Activated CD8-positive, alpha-beta memory T cell treated with anti-CD3 and anti-CD28 coated beads, Interleukin-2, amount 50 U/mL, for 48 hours (primary cell): ENCODE results near the gene PRG2.

Experiments used
- DNase-seq: peaks from one replicate; pipeline ENCODE4 v3.0.0-alpha.2; 2020

PRG2 gene

DNA sequence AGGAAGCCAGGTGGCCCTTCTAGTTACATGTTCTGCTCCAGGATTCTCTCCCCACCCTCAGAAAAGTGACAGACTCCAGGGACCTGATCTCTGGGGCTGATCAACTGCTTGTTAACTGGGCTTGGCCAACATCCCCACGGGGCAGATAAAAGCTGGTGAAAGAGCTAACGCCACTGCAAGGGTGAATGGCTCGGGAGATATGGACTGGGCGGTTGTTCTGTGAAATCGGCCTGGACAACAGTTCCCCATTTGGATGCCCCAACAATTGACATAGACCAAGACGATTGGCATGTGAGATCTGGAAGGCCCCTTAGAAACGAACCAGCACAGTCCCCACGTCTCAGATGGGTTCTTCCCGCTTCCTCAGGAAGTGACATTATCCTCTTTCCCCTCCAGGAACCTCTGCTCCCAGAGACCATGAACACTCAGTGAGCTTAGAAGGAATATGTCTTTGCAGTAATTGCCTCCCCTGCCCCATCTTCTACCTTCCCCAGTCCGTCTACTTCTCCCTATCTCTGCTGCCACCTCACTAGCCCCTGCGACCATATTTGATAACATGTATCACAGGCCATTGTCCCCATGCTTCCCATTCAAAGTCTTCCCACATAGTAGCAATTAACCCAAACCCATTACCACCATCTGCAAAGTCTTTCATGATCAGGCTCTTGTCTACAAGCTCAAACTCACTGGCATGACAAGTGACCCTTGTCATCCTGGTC lies 5.6 kb upstream of the PRG2 start:
- no peak for DNase-seq

DNA sequence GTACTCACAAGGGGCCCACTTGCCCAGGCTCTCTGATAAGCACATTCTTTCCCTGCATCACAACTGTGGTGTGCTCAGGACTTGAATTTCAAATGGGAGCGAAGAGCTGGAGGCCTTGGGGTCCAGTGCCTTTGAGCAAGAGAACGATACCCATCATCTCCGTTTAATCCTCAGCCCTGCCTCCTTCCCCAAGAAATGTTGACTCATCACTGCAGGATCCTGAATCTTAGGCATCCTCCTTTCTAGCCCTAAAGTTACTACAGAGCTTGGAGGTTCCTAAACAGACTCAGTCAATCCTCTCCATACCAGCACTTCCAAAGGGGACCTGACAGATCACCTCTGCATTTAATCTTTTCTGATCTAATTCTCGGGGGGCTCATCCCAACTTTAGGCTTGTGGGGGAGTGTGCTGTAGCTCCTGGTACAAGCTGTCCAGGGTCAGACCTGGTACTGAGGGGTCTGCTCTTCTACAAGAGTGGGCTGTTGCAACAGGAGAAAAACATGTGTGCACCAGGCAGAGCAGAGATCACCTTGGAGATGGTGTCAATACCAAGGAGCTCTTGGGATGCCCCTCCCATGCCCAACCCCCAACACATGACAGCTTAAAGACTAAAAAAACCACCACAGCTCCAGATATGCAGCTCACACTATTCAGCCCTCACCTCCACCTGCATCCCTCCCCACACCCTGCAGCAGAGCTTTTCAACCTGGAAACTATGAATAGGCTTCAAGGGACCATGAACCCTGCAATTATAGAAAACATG lies 3.9 kb upstream of the PRG2 start:
- DNase-seq = no peak

DNA sequence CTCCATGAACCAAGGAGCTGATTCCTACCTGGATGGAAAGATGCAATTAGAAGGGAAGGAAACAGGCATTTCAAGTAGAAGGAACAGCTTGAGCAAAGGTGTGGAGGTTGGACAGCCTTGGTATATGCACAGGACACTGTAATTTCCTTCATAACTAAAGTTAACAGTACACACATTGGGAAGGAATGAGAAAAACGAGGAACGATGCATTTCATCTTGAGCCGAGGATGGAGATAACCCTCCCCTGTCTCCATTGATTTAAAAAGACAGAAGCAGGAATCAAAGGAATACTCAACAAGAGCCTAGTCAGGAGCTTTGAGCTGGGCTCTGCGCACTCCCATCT lies 2.3 kb upstream of the PRG2 start:
- DNase-seq = no peak

DNA sequence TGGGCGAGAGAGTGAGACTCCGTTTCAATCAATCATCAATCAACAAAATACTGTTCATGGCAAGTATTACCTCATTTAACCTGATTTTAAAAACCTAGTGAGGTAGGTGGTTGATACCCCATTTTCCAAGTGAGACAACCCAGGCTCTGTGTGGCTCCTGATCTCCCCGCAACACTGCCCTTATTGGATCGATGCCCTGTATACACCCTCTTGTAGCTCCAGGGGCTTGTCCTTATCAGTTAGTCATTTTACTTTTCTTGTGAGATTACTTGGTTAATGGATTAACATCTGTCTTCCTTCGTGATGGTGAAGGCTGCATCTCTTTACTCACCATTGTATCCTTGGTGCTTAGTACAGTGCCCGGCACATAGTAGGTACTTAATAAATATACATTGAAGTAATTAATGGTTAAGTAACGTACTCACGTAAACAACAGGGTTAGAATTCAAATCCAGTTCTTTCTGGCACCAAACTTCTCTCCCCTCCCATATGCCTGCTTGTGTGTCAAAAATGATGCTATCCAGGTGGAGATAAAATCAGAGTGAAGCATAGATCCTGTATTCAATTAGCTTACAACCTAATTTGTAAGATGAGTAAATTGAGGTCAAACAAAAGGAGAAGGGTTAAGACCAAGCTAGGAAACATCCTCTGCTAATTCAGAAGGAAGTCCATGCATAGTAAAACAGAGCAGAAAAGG lies 1.8 kb upstream of the PRG2 start:
- no peak for DNase-seq

DNA sequence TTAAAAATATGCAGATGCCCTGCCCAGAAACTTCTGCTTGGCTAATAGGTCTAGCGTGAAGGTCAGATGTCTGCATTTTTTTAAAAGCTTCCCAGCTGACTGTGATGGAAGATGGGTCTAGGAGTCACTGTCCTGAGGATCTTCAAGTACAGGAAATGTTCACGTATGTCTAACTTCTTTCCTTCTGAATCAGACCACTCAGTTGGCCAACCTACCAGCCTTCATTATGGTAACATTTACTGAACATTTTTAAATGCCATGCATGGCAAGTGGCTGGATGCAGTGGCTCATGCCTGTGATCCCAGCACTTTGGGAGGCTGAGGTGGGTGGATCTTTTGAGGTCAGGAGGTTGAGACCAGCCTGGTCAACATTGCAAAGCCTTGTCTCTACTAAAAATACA lies 1.1 kb upstream of the PRG2 start:
- no peak for DNase-seq

DNA sequence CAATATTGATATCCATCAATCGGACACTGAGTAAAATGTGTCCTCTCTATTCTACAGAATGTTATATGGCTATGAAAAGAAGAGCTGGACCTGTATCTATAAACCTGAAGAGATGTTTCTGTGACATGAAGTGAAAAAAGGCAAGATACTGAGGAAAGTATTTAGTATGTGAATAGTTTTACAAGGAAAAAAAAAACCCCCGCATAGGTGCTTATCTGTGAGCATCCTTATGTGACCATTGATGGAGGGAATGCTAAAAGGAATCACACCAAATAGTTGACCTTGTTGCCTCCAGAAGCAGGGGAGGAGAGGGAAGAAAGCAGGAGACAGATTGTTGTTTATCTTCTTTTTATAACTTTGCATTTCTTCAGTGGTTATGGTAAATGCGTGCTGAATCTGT lies 661 bp upstream of the PRG2 start:
- DNase-seq = no peak

DNA sequence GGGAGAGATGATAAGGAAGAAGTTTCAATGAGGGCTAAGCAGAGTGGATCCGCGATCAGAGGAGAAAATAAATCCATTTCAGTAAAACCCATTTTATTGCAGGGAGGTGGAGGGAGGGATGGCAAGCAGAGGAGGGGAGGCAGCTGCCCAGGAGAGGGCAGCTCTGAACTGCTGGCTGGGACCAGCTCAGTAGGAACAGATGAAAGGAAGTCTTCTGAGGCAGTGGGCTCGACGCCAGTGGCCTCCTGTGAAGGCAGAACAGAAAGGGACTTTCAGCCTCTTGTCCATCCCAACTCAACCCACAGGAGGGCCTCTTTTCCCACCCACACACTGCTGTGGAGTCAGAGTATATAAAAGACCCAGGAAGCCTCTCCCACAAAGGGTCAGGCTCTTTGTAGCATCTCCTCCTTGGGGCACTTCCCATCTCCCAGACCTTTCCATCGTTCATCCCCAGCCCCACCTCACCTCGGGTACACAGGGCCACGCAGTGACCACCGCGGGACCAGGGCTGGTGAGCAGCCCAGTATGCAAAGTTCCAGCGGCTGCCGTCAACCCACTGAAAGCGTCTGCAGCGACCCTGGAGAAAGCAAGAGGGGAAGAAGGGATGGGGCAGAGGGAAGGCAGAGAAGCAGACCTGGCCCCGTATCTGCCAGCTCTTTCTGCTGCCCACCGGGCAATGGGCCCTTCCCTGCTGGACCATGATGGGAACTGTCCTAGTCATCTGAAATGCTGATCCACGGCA lies 3.0 kb downstream of the PRG2 start:
- no peak for DNase-seq

DNA sequence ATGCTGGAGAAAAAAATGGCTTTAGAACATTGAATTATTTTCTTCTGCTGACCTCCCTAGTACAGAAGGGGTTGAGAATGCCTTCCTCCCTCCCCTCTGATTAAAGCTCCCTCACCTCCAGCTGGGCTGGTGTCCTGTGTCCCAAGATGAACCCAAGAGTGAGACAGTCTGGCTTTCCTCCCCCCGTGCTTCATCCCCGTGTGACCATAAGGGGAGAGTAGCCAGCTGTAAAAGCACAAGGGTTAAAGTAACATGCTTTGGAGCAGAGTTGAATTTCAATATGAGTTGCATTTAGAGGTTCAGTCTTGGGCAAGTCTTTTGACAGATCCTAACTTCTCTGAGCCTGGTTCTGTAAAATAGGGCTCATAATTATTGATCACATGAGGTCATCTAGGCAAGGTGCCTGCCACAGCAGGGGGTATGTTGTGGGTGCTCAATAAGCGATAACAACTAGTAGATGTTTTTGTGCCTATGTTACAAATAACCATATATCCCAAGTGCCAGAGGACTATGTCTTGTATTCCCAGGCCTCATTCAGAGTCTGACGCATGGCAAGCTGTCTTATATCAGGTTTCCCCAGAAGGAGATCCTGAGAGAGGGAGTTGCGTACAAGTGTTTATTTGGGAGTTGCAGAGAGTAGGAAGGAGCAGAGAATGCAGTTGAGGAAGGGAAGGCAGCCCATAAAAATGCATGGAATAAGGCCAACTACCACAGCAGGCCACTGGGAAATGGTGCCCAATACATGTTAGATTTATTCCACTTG lies 4.1 kb downstream of the PRG2 start:
- no peak for DNase-seq

DNA sequence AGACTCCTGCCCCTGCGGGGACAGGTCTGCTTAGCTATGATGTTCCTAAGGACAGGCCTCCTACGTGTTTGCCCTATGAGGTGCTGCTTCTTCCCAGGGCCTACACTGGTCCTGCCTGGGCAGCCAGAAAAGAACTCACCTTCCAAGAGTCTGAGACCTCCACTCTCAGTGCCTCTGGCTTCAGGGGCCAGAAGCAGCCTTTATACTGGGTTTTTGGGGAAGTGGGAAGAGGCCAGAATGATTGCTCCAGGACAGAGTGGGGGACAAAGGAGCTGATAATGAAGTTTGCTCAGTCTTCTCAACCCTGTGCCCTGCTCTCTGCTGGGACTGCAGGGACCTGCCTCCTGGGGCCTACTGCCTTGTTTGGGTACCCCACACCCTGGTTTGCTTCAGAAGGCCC lies 9.5 kb downstream of the PRG2 start, which contains the start of gene PRG3:
Gene PRG3 (minus strand): TSS at position 176 of the 400 bp plus-strand sequence. CDS start 442 bp downstream, outside the sequence.
- DNase-seq = no peak

DNA sequence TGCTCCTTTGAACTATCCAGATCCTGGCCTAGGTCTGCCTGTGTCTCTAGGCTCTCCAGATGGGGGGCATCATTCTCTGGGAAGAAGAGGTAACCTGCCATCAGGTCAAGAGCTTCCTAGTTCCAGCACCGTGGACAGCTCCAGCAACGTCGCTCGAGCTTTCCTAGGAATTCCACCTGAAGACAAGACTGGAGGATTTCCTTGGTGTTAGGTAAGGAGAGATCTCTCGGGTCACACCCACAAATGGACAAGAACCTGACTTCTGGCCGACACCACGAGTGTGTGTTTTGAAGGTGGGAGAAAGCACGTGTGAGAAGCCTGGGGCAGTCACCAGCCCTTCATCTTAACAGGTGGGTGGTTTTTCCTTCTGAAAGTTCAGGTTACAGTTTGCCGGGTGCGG lies 10.7 kb downstream of the PRG2 start:
- no peak for DNase-seq

DNA sequence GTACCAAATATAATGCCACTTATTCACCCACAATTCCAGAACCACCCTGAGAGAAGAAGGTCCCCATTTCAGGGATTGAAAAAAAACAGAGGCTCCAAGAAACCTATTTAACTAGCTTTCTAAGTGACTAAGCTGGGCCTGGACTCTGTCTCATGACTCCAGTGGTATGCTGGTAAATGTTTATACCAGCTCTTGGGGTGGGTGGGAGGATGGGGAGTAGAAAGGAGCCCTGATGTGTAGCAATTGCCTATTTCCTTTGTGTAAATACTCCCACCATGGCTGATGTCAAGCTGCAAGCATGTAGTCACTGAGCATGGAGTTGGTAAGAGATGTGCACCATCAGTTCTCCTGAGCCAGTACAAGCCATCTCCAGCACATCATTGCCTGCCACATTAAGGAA lies 12.3 kb downstream of the PRG2 start:
- DNase-seq = no peak

DNA sequence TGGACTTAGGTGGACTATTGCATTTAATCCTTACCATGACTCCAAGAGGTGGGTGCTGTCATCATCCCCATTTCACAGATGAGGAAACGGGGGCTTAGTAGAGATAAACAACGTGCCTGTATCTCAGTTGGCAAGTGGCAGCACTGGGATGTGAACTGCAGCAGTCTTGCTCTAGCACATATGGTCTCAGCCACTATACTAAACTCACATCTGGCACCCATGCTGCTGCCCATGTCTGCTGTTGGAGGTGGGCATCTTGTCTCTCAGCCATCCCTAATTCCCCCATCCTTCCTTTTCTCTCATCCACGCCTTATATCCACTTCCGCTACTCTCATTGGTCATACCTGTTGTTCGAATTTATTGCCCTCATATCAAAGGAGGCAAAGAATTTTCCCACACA lies 13.3 kb downstream of the PRG2 start:
- DNase-seq = no peak

DNA sequence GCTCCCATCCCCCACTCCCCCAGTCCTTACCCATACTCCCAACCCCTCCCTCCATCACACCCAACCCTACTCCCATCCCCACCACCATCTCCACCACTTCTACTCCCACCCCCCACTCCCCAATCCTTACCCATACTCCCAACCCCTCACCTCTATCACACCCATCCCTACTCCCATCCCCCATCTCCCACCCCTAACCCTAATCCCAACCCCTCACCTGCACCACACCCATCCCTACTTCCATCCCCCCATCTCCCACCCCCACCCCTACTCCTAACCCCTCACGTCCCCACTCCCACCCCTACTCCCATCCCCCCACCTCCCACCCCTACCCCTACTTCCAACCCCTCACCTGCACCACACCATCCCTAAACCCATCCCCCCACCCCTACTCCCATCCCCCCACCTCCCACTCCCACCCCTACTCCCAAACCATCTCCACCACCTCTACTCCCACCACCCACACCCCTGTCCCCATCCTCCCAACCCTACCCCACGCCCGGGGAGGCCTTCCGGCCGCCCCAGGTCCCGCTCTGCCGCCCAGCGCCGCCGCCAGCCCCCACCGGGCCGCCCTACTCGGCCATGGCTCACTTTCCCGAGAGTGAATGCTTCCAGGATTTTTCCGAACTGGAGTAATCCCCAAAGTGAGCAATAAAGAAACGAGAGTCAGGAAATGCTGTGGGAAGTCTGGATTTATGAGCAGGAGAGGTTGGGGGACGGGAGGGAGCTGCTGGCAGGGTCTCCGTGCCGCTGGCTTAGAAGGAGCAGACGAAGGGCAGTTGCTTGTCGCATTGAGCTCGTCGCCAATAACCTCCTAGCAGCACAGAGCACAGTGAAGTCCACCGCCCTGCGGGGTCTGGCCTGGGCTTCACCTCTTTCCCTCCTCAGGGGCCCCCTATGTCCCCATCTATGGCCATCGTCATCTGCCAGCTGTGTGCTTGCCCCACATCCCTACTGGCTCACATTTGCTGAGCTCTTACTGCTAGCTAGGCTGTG lies 14.1 kb downstream of the PRG2 start:
- DNase-seq = no peak

DNA sequence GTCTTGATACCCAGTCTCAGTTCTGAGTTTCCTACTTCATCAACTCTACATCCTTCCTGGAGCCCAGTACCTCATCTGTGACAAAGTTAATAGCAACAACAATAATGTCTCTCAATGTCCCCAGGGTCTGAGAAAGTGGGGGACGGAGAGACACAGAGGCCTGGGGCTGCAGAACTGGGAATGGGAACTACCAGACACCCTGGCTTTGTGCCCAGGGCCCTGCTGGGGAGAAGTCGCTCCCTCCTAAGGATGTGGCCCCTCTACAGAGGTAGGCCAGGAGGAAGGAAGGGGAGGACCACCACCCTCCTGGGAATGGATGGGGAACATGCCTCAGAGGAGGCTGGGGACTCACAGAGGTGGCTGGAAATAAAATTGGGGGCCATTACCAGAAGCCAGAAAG lies 15.0 kb downstream of the PRG2 start:
- no peak for DNase-seq

DNA sequence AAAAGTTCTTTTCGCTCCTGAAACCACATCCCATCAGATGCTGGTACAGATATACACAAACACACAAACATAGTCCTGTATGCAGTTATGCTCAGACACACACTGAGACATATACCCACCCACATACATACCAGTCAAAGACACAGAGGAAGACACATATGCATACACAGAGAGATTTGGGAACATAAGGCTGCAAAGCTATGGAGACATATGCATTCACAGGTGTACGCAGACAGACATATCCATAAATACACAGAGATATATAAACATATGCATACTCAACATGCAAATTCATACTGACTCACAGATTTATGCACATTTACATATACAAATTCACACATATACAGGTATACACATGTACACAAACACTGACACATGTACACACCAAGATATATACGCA lies 15.5 kb downstream of the PRG2 start:
- no peak for DNase-seq

DNA sequence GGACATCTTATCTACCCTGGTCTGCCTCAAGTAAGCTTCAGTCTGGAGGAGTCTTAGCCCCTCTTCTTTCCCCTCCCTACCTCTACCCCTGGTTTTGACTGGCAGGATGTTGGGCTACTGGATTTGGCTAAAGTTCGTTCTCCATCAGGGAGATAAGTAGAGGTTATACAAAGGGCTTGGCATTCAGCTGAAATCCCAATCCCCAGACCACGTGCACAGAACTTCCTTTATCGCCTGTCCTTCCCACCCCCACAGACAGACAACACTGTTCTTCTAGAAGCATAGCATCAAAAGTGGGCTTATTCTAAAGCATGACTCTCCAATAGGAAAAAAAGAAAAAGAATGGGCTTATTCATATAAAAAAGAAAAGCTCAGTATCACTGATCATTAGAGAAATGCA lies 17.3 kb downstream of the PRG2 start:
- DNase-seq = no peak

DNA sequence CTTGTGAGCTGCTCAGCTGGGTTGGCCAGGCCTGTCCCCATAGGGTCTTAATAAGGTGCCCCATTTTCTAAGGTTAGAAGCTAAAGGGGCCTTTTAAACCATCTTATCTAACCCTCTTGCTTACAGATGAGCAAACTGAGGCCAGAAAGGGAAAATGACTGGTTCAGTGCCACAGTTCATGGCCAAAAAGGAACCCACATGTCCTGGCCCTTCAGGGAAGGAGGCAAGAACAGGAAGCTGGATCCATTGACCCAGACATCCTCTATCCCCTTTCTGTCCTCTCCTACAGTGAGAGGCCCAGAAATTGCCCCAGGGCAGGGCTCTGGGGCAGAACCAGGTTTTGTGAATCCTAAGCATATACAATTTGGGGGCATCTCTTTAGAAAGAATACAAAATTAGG lies 19.5 kb downstream of the PRG2 start:
- no peak for DNase-seq

DNA sequence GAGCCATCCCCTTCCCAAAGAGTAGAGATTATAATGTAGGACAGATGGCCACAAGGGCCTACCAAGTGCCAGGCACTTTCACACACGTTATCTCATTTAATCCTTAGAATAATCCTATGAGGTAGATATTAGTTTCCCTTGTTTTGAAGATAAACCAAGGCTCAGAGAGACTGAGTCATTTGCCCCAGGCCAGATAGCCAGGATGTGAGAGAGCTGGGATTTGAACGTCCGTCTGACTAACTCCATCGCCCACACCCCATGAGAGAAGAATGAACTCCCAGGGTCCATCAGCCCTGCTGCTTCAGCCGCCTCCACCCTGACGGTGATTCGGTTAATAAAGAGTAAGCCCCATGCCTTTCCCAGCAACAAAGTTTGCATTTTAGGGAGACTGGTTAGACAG lies 20.2 kb downstream of the PRG2 start:
- no peak for DNase-seq

DNA sequence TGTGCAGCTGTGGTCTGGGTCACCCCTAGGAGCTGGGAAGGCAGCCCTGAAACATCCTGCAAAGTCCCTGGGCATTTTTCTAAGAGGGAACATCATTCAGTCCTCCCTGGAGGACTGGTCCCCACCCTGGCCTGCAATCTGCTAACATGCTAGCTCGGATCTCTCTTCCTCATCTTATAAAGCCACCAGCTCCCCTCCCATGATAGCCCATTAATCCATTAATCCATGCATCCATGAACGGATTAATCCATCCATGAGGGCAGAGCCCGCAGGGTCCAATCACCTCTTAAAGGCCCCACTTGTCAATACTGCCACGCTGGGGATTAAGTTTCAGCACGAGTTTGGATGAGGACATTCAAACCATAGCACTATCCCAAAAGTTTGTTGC lies 21.6 kb downstream of the PRG2 start:
- DNase-seq = no peak

DNA sequence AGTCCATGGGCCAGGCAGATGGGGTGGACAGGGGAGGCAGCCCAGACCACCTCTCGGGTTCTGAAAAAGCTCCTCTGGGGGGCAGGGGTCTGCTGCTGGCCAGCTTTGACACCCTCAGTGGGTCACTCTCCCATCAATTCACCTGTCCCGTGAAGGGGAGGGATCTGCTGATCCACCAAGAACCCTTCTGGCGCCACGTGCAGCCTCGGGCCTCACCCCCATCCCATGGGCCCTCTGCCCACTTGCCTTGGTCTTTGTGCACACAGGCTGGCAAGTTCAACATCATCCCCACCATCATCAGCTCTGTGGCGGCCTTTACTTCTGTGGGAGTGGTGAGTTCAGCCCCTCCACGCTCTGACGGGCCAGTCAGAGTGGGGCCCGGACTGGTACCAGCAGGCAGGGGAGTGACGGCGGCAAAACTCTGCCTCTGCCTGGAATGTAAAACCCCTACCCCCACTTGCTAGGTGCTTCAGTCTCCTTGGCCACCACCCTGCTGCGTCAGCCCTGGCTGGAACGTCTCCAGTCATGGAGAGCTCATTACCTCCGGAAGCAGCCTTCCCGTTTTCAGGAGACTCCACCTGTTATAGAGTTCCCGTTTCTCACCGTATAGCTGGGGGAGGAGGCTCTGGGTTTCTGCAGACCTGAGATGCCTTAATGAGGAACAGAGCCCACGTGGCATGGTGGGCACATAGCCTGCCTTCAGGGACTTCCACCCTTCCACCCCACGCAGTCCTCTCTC lies 22.2 kb downstream of the PRG2 start:
- no peak for DNase-seq
